ENCODE results near the gene MFF.

Gene MFF

GRCh38 chr2:227324995-227325838 is at the start of gene MFF:
Gene MFF, plus strand, starts transcription at chr2:227325251. Its CDS starts 5,415 bp downstream, at chr2:227330666.
- DNase-seq (ENCODE audit: low read depth), result peak; percentile 95

GRCh38 chr2:227280895-227281294 is 44.2 kb upstream of the MFF start:
- no peak for DNase-seq (ENCODE audit: low read depth)

- no peak for DNase-seq (ENCODE audit: low read depth)
These were observed 39.3 kb upstream of the MFF start for GRCh38 chr2:227285741-227286236.

- DNase-seq (ENCODE audit: low read depth), result no peak
These were observed 37.3 kb upstream of the MFF start for GRCh38 chr2:227287771-227288170.

GRCh38 chr2:227292314-227292713 is 32.7 kb upstream of the MFF start:
- DNase-seq (ENCODE audit: low read depth), result no peak

- DNase-seq (ENCODE audit: low read depth), result no peak
These were observed 31.5 kb upstream of the MFF start for GRCh38 chr2:227293531-227293930.

GRCh38 chr2:227295806-227296205 is 29.2 kb upstream of the MFF start:
- DNase-seq (ENCODE audit: low read depth), result no peak

GRCh38 chr2:227296671-227297405 is 28.2 kb upstream of the MFF start:
- DNase-seq (ENCODE audit: low read depth), result no peak

GRCh38 chr2:227301523-227301922 is 23.5 kb upstream of the MFF start:
- DNase-seq (ENCODE audit: low read depth), result no peak

GRCh38 chr2:227308784-227309183 is 16.3 kb upstream of the MFF start:
- no peak for DNase-seq (ENCODE audit: low read depth)

- no peak for DNase-seq (ENCODE audit: low read depth)
These were observed 14.3 kb upstream of the MFF start for GRCh38 chr2:227310756-227311110.

GRCh38 chr2:227311861-227312506 is 13.1 kb upstream of the MFF start:
- no peak for DNase-seq (ENCODE audit: low read depth)

- DNase-seq (ENCODE audit: low read depth), result no peak
These were observed 12.5 kb upstream of the MFF start for GRCh38 chr2:227312579-227312978.

- DNase-seq (ENCODE audit: low read depth), result no peak
These were observed 11.7 kb upstream of the MFF start for GRCh38 chr2:227313310-227313709.

GRCh38 chr2:227317834-227318233 is 7.2 kb upstream of the MFF start:
- DNase-seq (ENCODE audit: low read depth), result no peak

GRCh38 chr2:227320305-227321094 is 4.6 kb upstream of the MFF start:
- no peak for DNase-seq (ENCODE audit: low read depth)

- DNase-seq (ENCODE audit: low read depth), result no peak
These were observed 2.4 kb upstream of the MFF start for GRCh38 chr2:227322530-227323205.

GRCh38 chr2:227323818-227324217 is 1.2 kb upstream of the MFF start:
- DNase-seq (ENCODE audit: low read depth), result no peak

GRCh38 chr2:227324642-227324994 is 433 bp upstream of the MFF start:
- DNase-seq (ENCODE audit: low read depth), result no peak

GRCh38 chr2:227325839-227326195 is 766 bp downstream of the MFF start:
- DNase-seq (ENCODE audit: low read depth), result peak; percentile 67

GRCh38 chr2:227326783-227327182 is 1.7 kb downstream of the MFF start:
- no peak for DNase-seq (ENCODE audit: low read depth)

GRCh38 chr2:227335713-227336112 is 10.7 kb downstream of the MFF start:
- DNase-seq (ENCODE audit: low read depth), result no peak
